ENCODE results near the gene G6PC3. TPM values are rescaled to one million over a fixed set of nuclear protein-coding genes. Genes with fewer than 3 reads are reported as not detected.
A peak's percentile ranks its signal among the peaks of the same experiment; 100 is the strongest.

The G6PC3 gene
- total and polyA plus RNA-seq, 7 donors = 8.4 to 45.5 (median 25.7) TPM

- intact Hi-C loops (cut with DNase I) = no loop called here
- no peak for TF ChIP-seq POLR2AphosphoS5 (IDR thresholded peaks at IDR 0.05)
- no peak for TF ChIP-seq EP300 (IDR thresholded peaks at IDR 0.05)
- no peak for TF ChIP-seq POLR2A (IDR thresholded peaks at IDR 0.05)
- no peak for TF ChIP-seq CTCF (IDR thresholded peaks at IDR 0.05)
- WGBS, 2 donors = 83 to 88% methylated on average over 10 of the region's 10 CpGs
Measured at GRCh38 chr17:44110011-44110686, 39.6 kb downstream of the G6PC3 start.

GRCh38 chr17:44110823-44111633 lies 40.5 kb downstream of the G6PC3 start:
- DNase-seq = peak; percentile 100
- H3K4me3 ChIP-seq = peak overlapping the region in 3 of 4 donors; percentile 34 to 42 (median 40)
- 7 to 8% methylated on average over 28 of the region's 28 CpGs for WGBS, 2 donors
- peaks cover 0 to 85% (median 80%) of the 10 kb centered on the region in 4 donors for H3K4me1 ChIP-seq
- H3K27me3 ChIP-seq = no peaks in the 10 kb centered on the region
- H3K36me3 ChIP-seq = peaks cover 0 to 21% (median 5%) of the 10 kb centered on the region in 4 donors
- peak overlapping the region; percentile 91 to 95 (median 94) for H3K27ac ChIP-seq
- intact Hi-C loops (cut with DNase I) = no loop called here
- TF ChIP-seq EP300 (IDR thresholded peaks at IDR 0.05) = peak in 2 of 4 donors; percentile 79 to 96
- TF ChIP-seq POLR2AphosphoS5 (IDR thresholded peaks at IDR 0.05) = peak; percentile 82 to 97 (median 85)
- TF ChIP-seq CTCF (IDR thresholded peaks at IDR 0.05) = no peak
- TF ChIP-seq POLR2A (IDR thresholded peaks at IDR 0.05) = no peak
- no peaks in the 10 kb centered on the region for H3K9me3 ChIP-seq

More at GRCh38 chr17:44110011-44110686, 39.6 kb downstream of the G6PC3 start:
- Histone ChIP-seq H3K9me3 (no peaks in the 10 kb centered on the region), H3K4me1 (peaks cover 0 to 83% (median 80%) of the 10 kb centered on the region in 4 donors), H3K36me3 (peaks cover 0 to 16% (median 4%) of the 10 kb centered on the region in 4 donors), H3K27ac (peak overlapping the region; percentile 91 to 95 (median 94)), H3K4me3 (peak overlapping the region in 3 of 4 donors; percentile 34 to 42 (median 40)), H3K27me3 (no peaks in the 10 kb centered on the region)
- no peak for DNase-seq

GRCh38 chr17:44111777-44112176 lies 41.2 kb downstream of the G6PC3 start:
- no peak for TF ChIP-seq EP300 (IDR thresholded peaks at IDR 0.05)
- no peak for TF ChIP-seq CTCF (IDR thresholded peaks at IDR 0.05)
- TF ChIP-seq POLR2A (IDR thresholded peaks at IDR 0.05) = no peak
- TF ChIP-seq POLR2AphosphoS5 (IDR thresholded peaks at IDR 0.05) = no peak
- intact Hi-C loops (cut with DNase I) = no loop called here
- no peaks in the 10 kb centered on the region for H3K9me3 ChIP-seq
- H3K27me3 ChIP-seq = no peaks in the 10 kb centered on the region
- WGBS, 2 donors = 54 to 83% methylated on average over 3 of the region's 3 CpGs
- H3K4me3 ChIP-seq = peak overlapping the region in 2 of 4 donors; percentile 40 to 42
- DNase-seq = no peak
- peaks cover 0 to 29% (median 8%) of the 10 kb centered on the region in 4 donors for H3K36me3 ChIP-seq
- peaks cover 0 to 88% (median 80%) of the 10 kb centered on the region in 4 donors for H3K4me1 ChIP-seq
- peak overlapping the region; percentile 91 to 95 (median 94) for H3K27ac ChIP-seq

- WGBS, 2 donors = 81 to 84% methylated on average over 4 of the region's 4 CpGs
- H3K4me1 ChIP-seq = peaks cover 0 to 80% (median 73%) of the 10 kb centered on the region in 4 donors
- intact Hi-C loops (cut with DNase I) = no loop called here
- H3K27me3 ChIP-seq = no peaks in the 10 kb centered on the region
- TF ChIP-seq CTCF (IDR thresholded peaks at IDR 0.05) (no peak), EP300 (IDR thresholded peaks at IDR 0.05) (no peak), POLR2AphosphoS5 (IDR thresholded peaks at IDR 0.05) (no peak)
- H3K27ac ChIP-seq = peak overlapping the region; percentile 91 to 95 (median 94)
- H3K4me3 ChIP-seq = no peak overlapping the region
- H3K36me3 ChIP-seq = peaks cover 0 to 34% (median 10%) of the 10 kb centered on the region in 4 donors
- H3K9me3 ChIP-seq = no peaks in the 10 kb centered on the region
- DNase-seq = no peak
Measured at GRCh38 chr17:44112284-44113280, 42.0 kb downstream of the G6PC3 start.

Data from sigmoid colon (tissue), 7 donors.